ENCODE results near the gene ODAD3.
"Not testable (repeated sequence)": the region's sequence is repeated elsewhere in the genome, so short reads cannot be mapped to it uniquely, and the experiment has no call there.

ODAD3 gene

DNA sequence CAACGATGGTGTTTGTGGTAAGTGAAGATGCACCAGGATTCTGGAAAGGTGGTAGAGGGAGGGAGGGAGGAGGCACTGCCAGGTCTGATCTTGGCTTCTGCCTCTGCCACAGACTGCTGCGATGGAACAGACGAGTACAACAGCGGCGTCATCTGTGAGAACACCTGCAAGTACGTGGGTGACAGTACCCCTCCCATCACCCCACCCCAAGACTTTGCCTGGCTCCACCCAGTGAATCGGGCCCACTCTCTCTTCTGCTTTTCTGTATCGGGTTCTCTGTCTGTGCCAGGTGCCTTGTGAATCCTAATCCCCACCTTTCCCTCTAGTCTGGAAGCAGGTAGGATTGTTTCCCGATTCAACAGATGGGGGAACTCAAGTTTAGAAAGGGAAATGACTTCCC lies 3.0 kb upstream of the ODAD3 start:
- Mint-ChIP-seq H3K9me3 (no peaks in the 10 kb centered on the region), H3K27me3 (no peaks in the 10 kb centered on the region), H3K4me1 (peaks cover 31% of the 10 kb centered on the region), H3K27ac (peak overlapping the region; percentile 97), H3K36me3 (peaks cover 19% of the 10 kb centered on the region), H3K4me3 (peak overlapping the region; percentile 77)
- peak; percentile 59 for ATAC-seq (ENCODE audit: low read depth)
- DNase-seq (ENCODE audit: low spot score in 2 of 2): peak; percentile 56 to 76

DNA sequence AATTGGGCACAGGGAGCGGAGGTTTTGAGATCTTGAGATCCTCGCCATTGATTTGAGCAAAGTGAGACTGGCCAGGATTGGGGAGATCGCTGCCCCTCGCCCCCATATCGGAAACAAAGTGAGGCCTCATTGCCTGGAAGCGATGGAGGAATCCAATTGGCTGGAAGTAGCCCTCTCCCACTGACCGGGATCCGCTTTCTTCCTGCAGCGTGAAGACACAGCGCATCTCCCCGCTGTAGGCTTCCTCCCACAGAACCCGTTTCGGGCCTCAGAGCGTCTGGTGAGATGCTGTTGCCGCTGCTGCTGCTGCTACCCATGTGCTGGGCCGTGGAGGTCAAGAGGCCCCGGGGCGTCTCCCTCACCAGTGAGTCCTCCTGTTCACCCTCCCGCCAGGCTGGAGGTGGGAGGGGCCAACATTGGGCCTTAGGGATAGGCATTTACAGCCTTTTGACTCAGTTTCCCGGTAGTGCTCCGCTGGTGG lies 952 bp upstream of the ODAD3 start:
- H3K4me1 Mint-ChIP-seq: peaks cover 24% of the 10 kb centered on the region
- DNase-seq (ENCODE audit: low spot score in 2 of 2): no peak
- H3K36me3 Mint-ChIP-seq: peaks cover 9% of the 10 kb centered on the region
- no peaks in the 10 kb centered on the region for H3K27me3 Mint-ChIP-seq
- peak overlapping the region; percentile 97 for H3K4me3 Mint-ChIP-seq
- H3K27ac Mint-ChIP-seq: peak overlapping the region; percentile 97
- ATAC-seq (ENCODE audit: low read depth): no peak
- H3K9me3 Mint-ChIP-seq: no peaks in the 10 kb centered on the region

DNA sequence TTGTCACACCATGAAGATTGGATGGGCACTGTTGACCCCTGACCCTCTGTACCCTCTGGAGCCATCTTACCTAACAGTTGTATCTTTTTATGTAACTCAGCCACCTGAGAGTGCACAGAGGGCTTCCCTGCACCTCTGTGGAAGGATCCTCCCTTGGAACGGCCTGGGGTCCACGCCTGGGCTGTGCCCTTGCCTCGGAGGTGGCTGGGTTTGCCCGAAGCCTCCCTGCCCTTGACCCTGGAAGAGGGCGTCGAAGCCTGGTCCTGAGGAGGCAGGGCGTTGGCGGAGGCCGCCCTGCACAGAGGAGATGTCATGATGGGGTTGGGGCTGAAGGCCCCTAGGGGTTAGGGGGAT lies 241 bp downstream of the ODAD3 start:
- Mint-ChIP-seq H3K27me3 (no peaks in the 10 kb centered on the region), H3K4me3 (peak overlapping the region; percentile 97), H3K9me3 (no peaks in the 10 kb centered on the region), H3K4me1 (peaks cover 22% of the 10 kb centered on the region), H3K27ac (peak overlapping the region; percentile 97), H3K36me3 (peaks cover 6% of the 10 kb centered on the region)
- DNase-seq (ENCODE audit: low spot score in 2 of 2): no peak
- peak; percentile 1 for ATAC-seq (ENCODE audit: low read depth)

DNA sequence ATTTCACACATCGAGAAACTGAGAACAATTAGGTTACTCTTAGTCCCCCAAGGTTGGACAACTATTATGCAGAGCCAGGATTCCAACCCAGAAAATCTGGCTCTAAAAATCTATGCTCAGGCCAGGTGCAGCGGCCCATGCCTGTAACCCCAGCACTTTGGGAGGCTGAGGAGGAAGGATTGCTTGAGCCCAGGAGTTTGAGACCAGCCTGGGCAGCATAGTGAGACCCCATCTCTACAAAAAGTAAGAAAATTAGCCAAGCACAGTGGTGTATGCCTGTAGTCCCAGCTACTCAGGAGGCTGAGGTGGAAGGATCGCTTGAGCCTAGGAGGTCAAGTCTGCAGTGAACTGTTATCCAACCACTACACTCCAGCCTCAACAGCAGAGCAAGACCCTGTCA lies 1.4 kb downstream of the ODAD3 start:
- H3K27ac Mint-ChIP-seq; H3K4me3 Mint-ChIP-seq; DNase-seq (ENCODE audit: low spot score in 2 of 2); ATAC-seq (ENCODE audit: low read depth); H3K27me3 Mint-ChIP-seq; H3K9me3 Mint-ChIP-seq; H3K36me3 Mint-ChIP-seq: not testable (repeated sequence)
- H3K4me1 Mint-ChIP-seq: peaks cover 22% of the 10 kb centered on the region

DNA sequence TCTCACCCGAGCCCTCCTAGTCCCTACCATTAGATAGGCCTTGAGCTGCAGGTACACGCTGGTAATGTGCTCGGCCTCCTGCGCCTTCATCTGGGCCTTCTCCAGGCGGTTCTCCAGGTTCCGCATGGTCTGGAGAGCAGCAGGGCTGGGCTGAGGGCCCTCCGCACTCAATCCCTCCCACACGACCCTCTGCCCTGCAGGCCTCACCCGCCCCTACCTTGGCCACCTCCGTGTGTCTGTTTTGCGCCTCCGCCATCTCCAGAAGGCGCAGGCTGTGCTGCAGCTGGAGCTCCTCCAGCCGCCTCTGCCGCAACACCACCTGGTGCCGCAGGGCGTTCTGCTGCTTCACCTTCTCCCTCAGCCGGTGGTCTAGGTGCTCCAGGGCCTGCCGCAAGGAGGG lies 8.3 kb downstream of the ODAD3 start:
- Mint-ChIP-seq H3K4me3 (no peak overlapping the region), H3K36me3 (no peaks in the 10 kb centered on the region), H3K27ac (no peak overlapping the region), H3K27me3 (peaks cover 6% of the 10 kb centered on the region), H3K4me1 (peaks cover 16% of the 10 kb centered on the region), H3K9me3 (peaks cover 2% of the 10 kb centered on the region)
- no peak for ATAC-seq (ENCODE audit: low read depth)
- no peak for DNase-seq (ENCODE audit: low spot score in 2 of 2)

DNA sequence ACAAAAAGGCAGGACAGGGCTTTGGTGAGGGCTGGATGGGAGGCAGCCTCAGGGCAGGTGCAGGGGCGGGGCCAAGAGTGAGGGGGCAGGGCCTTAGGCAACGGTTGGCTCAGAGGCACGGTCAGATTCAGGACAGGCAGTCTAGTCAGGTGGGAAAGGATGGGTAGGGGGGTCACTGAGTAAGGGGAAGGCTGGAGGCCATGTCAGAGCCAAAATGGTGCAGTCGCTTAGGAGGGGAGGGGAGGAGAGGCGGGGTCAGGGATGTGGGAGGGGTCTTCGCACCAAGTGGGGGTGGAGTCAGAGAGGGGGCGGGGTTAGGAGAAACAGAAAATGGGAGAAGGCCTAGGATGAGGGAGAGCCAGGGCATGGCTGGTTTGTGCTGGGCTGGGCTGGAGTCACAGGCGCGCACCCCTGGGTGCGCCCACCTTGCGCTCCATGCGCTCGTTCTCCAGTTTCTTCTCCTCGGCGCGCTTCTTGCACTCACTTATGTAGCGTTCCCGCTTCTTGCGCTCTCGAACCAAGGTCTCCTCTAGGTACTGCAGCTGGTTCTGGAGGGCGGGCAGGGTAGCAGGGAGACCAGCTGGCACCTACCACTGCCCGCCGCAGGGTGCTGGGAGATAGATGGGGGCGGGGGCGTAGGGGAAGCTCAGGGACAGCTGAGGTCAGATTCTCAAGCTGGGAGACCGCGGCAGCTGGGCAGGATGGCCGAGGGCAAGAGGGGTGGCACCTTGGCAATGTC lies 9.0 kb downstream of the ODAD3 start:
- no peak for ATAC-seq (ENCODE audit: low read depth)
- Mint-ChIP-seq H3K36me3 (no peaks in the 10 kb centered on the region), H3K4me1 (peaks cover 23% of the 10 kb centered on the region), H3K27me3 (peaks cover 11% of the 10 kb centered on the region), H3K27ac (no peak overlapping the region), H3K4me3 (no peak overlapping the region), H3K9me3 (peaks cover 2% of the 10 kb centered on the region)
- no peak for DNase-seq (ENCODE audit: low spot score in 2 of 2)

DNA sequence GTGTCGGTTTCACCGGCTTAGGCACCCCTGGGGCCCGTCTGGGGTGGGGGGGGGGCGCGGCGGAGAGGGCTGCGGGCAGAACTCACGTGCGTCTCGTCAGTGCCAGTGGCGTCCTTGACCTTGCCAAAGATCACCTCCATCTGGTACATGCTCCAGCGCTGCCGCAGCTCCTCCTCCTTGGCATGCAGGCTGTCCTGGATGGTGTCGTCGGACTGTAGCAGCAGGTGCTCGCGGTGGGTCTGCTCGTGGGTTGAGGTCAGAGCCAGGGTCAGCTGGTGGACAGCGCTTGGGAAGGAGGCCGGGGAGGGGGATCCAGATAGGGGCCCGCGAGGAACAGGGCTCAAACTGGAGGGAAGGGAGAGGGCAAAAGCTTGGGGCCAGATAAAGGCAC lies 11.1 kb downstream of the ODAD3 start:
- H3K36me3 Mint-ChIP-seq: no peaks in the 10 kb centered on the region
- peaks cover 33% of the 10 kb centered on the region for H3K4me1 Mint-ChIP-seq
- H3K9me3 Mint-ChIP-seq: peaks cover 2% of the 10 kb centered on the region
- H3K27me3 Mint-ChIP-seq: peaks cover 17% of the 10 kb centered on the region
- ATAC-seq (ENCODE audit: low read depth) (no peak), DNase-seq (ENCODE audit: low spot score in 2 of 2) (no peak)
- H3K27ac Mint-ChIP-seq: no peak overlapping the region
- H3K4me3 Mint-ChIP-seq: no peak overlapping the region

DNA sequence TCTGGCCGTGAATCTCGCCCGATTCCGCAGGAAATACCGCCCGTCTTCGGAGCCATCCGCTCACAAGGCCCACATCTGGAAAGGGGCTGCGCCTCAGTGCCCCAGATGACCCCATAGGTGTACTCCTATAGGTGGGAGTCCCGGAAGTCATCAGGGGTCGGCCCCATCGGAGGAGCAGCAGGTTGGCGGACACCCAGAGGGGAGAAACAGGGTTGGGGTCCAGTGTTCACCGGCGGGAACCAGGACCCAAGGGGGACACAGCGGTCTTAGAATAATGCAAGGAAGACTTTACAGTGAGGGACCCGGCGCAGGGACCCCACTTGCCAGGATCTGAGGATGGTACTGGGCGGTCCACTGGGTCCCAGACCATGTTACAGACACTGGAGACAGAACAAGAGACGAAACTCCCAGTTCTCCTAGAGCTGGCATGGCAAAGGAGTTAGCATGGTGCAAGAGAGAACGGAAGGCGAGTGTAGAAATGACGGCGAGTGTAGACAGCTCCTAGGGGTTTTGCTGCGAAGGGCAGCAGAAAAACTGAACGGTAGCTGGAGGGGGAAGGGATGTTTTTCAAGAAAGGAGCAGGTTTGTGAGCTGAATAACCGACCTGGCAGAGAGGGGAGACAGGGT lies 11.6 kb downstream of the ODAD3 start:
- Mint-ChIP-seq H3K4me3 (peak overlapping the region; percentile 44), H3K27me3 (peaks cover 22% of the 10 kb centered on the region), H3K9me3 (peaks cover 2% of the 10 kb centered on the region), H3K27ac (no peak overlapping the region), H3K4me1 (peaks cover 38% of the 10 kb centered on the region), H3K36me3 (no peaks in the 10 kb centered on the region)
- no peak for DNase-seq (ENCODE audit: low spot score in 2 of 2)
- no peak for ATAC-seq (ENCODE audit: low read depth)

DNA sequence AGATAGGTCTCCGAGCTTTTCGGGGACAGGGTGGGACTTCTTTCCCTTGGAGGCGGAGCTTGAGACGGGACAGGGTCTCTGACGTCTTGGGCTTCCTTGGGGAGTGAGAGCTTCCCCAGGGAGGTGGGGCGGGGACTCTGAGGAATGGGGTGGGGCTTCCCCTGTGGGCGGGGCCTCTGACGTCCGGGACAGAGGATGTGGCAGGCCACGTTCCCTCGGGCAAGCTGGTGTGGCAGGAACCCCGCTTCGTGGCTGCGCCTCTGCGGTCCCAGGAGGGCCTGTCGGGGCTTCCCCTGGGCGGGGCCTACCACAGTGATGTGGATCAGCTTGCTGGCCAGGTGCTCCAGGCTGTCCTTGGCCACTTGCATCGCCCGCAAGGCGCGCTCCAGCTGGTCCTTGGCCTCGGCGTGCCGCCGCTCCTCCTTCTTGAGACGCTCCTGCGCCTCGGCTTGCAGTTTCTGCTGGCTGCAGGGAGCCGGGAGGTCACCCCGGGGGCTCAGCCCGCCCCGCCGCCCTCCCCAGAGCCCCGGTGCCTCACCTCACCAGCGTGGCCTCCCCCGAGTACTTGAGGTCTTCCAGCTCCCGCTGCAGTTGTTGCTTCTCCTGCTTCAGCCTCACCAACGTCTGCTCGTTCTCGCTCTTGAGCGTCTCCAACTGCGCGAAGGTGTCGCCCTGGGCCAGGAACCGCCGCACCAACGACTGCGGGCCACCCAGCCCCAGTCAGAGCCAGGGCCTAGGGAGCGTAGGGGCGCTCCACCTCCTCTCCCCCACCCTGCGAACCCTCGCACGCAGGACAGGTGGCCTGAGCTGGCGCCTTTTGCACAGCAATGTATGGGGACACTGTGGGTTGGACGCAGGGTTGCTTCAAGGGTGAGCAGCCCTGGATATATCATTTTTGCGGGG lies 12.5 kb downstream of the ODAD3 start:
- Mint-ChIP-seq H3K9me3 (peaks cover 2% of the 10 kb centered on the region), H3K36me3 (no peaks in the 10 kb centered on the region), H3K4me3 (peak overlapping the region; percentile 86), H3K27ac (peak overlapping the region; percentile 73), H3K27me3 (peaks cover 24% of the 10 kb centered on the region), H3K4me1 (peaks cover 42% of the 10 kb centered on the region)
- DNase-seq (ENCODE audit: low spot score in 2 of 2): peak; percentile 83 to 87
- peak; percentile 89 for ATAC-seq (ENCODE audit: low read depth)

DNA sequence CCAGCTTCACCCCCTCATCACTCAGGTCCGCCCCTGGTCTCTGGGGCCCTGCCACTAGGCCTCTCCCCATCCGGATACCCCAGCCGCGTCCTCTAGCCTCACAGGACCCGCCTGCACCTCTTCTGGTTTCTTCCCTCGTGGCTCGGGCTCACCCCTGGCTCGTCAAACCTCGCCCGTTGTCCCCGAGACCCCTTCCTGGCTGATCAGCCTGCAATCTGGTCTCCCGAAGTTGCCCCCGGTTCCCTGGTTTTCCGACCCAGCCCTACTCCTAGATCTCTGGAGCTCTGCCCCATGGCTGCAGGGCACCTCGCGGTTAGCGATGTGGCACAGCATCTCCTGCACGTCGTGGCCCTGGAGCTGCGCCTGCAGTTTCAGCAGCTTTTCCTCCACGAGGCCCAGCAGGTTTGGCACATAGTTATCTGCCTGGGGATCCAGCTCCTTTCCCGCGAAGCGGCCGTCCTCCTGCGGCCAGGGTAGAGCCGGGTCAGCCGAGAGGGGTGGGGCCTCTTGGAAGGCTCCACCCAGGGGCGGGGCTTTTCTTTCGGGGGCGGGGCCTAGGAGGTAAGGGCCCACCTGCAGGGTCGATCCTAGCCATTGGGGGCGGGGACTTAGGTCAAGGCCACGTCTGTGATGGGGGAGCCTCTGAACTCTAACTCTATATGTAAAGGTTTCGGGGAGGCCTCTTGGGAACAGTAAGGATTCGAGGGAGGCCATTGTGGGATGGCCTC lies 13.4 kb downstream of the ODAD3 start:
- peak; percentile 43 to 64 for DNase-seq (ENCODE audit: low spot score in 2 of 2)
- Mint-ChIP-seq H3K27ac (peak overlapping the region; percentile 12), H3K36me3 (no peaks in the 10 kb centered on the region)

DNA sequence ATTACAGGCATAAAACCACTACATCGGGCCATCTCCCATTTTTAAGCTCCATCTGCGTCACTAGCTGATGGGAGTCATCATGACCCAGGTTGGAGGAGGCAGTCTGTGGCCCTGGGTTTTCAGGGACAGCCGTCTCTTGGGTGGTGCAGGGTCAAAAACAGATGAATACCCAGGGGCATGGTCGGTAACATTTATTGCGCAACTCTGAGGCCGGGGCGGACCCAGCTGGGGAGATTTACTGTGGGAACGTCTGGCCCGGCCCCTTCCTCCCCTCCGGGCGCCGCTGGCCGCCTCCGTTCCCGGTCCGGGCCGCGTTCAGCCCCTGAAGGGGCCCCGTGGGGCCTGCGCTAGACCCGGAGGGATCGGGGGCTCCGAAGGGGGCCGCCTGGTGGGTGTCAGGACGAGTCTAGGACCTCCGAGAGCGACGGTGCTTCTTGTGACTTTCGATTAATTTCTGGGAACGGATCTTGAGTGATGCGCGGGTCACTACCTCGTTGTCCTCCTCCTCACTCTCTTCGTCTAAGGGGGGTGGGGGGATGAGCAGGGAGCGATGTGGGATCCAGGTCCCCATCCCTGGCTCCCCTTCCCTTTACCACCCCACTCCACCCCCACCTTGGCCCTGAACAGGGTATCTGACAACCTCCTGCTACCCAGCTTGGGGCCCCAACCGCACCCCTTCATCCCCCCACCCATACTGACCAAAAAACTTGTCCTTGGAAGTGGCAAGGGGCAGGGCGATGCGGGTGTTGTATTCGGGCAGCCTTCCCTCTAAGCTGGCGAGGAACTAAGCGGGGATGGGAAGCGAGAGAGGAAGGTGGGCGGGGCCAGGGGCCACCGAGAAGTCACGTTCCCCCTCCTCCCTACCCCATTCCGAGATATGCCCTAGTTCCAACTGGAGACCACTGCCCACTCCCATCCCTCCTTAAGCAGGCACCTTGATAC lies 14.2 kb downstream of the ODAD3 start:
- H3K4me3 Mint-ChIP-seq: peak overlapping the region; percentile 86
- ATAC-seq (ENCODE audit: low read depth): no peak
- peak in 1 of 2 donors; percentile 28 for DNase-seq (ENCODE audit: low spot score in 2 of 2)

More for the DNA sequence above, 13.4 kb downstream of the ODAD3 start:
- Mint-ChIP-seq H3K4me3 (peak overlapping the region; percentile 86), H3K27me3 (peaks cover 24% of the 10 kb centered on the region), H3K4me1 (peaks cover 42% of the 10 kb centered on the region), H3K9me3 (peaks cover 2% of the 10 kb centered on the region)
- peak; percentile 26 for ATAC-seq (ENCODE audit: low read depth)

DNA sequence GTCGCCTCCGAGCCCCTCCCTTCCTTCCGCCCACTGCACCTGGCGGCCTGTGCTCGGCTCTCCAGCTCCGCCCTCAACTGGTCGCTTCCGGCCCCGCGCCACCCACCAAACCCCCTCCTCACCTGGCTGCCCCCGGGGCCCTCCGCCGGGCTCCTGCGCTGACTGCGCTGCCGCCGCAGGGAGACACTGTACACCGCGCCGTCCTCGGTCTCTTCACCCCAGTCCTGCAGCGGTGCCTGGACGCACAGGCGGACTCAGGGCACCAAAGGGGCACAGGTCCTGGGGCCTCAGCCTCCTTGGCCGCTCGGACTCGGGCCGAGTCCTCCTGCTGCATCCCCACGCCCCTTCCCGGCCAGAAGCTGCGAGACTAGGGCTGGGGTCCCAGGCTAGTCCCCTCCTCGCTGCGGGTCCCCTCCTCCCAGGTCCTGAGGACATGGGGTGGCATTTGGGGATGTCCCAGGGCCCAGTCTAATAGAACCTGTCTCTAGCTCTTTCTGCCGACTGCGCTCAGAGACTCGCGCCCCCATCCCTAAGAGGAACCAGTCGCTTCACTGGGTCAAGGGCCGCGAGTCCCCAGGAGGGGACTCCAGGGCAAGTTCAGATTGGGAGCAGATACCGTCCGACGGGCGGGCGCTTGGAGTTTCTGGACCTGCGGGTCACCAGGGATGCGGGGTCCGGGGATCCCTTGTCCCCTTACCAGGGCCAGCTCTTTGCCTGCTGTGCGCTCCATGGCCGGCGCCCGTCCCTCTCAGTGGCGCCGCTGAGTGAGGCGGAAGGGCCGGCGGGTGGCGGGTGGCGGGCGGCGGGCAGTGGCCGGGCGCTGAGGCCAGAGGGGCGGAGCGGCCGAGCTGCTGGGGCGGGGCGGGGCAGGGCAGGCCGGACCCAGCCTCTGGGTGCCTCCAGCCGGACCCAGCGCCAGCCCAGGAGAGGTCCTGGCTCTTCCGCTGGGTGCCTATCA lies 16.1 kb downstream of the ODAD3 start, which contains the start of gene RGL3:
RGL3 (minus strand) TSS at position 766 of the 958 bp plus-strand sequence; CDS start at position 730, 36 bp downstream.
- peak in 1 of 2 donors; percentile 41 for DNase-seq (ENCODE audit: low spot score in 2 of 2)
- Mint-ChIP-seq H3K9me3 (peaks cover 2% of the 10 kb centered on the region), H3K4me3 (peak within 1 kb of the TSS; percentile 86), H3K27me3 (peaks cover 24% of the 10 kb centered on the region), H3K36me3 (no peaks in the 10 kb centered on the region), H3K4me1 (peaks cover 42% of the 10 kb centered on the region), H3K27ac (no peak within 1 kb of the TSS)
- ATAC-seq (ENCODE audit: low read depth): no peak

More for the DNA sequence above, 14.2 kb downstream of the ODAD3 start:
- Mint-ChIP-seq H3K36me3 (no peaks in the 10 kb centered on the region), H3K27ac (peak overlapping the region; percentile 12), H3K27me3 (peaks cover 24% of the 10 kb centered on the region), H3K4me1 (peaks cover 42% of the 10 kb centered on the region), H3K9me3 (peaks cover 2% of the 10 kb centered on the region)
